GM18951 (cell line): ENCODE measurements around the gene RAB10.

ENCODE experiments used
- POLR2A ChIP-seq: IDR thresholded peaks from 4 replicates; pipeline ENCODE4 v1.6.1; 2011; ENCODE audit warnings: mild to moderate bottlenecking; ENCODE audit not compliant: insufficient read length, insufficient read depth; ENCODE audit errors: extremely low read depth
- in situ Hi-C: fragments of 300-500 bp; cut with MboI; formaldehyde crosslinking; loops from one replicate; pipeline ENCODE4 v1.12.0; 2022; ENCODE audit warnings: low sequenced_read_pairs, mixed read lengths, inconsistent platforms; ENCODE audit not compliant: unreplicated experiment

RAB10 gene

GRCh38 chr2:26184121-26184520 lies 150.2 kb downstream of the RAB10 start:
- in situ Hi-C loops, result no loop called here
- no peak for TF ChIP-seq POLR2A

DNA sequence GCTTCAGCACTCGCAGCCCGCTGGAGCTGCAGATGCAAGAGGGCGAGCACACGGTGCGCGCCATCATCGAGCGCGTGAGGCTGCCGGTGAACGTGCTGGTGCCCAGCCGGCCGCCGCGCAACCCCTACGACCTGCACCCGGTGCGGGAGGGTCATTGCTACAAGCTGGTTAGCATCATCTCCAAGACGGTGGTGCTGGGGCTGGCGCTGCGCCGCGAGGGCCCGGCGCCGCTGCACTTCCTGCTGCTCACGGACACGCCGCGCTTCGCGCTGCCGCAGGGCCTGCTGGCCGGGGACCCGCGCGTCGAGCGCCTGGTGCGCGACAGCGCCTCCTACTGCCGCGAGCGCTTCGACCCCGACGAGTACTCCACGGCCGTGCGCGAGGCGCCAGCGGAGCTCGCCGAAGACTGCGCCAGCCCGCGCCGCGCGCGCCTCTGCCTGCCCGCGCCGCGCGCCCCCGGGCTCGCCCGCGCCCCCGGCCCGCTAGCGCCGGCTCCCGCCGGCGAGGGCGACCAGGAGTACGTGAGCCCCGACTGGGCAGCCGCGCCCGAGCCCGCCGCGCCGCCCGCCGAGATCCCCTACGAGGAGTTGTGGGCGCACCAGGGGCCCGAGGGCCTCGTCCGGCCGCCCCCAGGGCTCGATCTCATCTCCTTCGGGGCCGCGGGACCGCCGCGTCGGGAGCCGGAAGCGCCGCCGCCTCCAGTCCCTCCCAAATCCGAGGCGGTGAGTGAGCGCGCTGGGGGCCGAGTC lies 150.8 kb downstream of the RAB10 start:
- in situ Hi-C loops, result no loop called here
- peak; percentile 32 for TF ChIP-seq POLR2A

GRCh38 chr2:26185304-26185928 lies 151.5 kb downstream of the RAB10 start:
- in situ Hi-C loops, result no loop called here
- TF ChIP-seq POLR2A, result no peak

GRCh38 chr2:26185954-26186770 lies 152.3 kb downstream of the RAB10 start:
- TF ChIP-seq POLR2A, result no peak
- in situ Hi-C loops, result no loop called here
